Nephron progenitor cell (in vitro differentiated cells): Measurements from ENCODE around the gene C1QTNF4.

Experiments
- DNase-seq: peaks from one replicate; pipeline ENCODE4 v3.0.0; 2021
- H3K27ac Mint-ChIP-seq: 2 replicates; pipeline ENCODE4 v1.8.0; 2021; ENCODE audit warnings: mild to moderate bottlenecking, moderate library complexity, mixed read lengths
- H3K27me3 Mint-ChIP-seq: 2 replicates; pipeline ENCODE4 v1.8.0; 2021; ENCODE audit warnings: mild to moderate bottlenecking, low read depth, mixed read lengths; ENCODE audit not compliant: poor library complexity
- H3K36me3 Mint-ChIP-seq: 2 replicates; pipeline ENCODE4 v1.8.0; 2021; ENCODE audit warnings: low read depth, mixed read lengths
- H3K4me1 Mint-ChIP-seq: 2 replicates; pipeline ENCODE4 v1.8.0; 2021; ENCODE audit warnings: mixed read lengths
- H3K4me3 Mint-ChIP-seq: 2 replicates; pipeline ENCODE4 v1.8.0; 2021; ENCODE audit warnings: mild to moderate bottlenecking, moderate library complexity, mixed read lengths
- H3K9me3 Mint-ChIP-seq: 2 replicates; pipeline ENCODE4 v1.8.0; 2021; ENCODE audit warnings: mild to moderate bottlenecking, moderate library complexity, mixed read lengths
- CTCF ChIP-seq: fragments of 200-600 bp; sonication (generic); IDR thresholded peaks from 2 replicates; pipeline ENCODE4 v1.5.0; 2021; ENCODE audit warnings: antibody characterized with exemption

C1QTNF4 gene

GRCh38 chr11:47573321-47573720, 20.9 kb downstream of the C1QTNF4 start:
- Mint-ChIP-seq H3K27me3 (no peaks in the 10 kb centered on the region), H3K27ac (no peak overlapping the region), H3K4me3 (no peak overlapping the region), H3K9me3 (no peaks in the 10 kb centered on the region), H3K36me3 (peaks cover 60% of the 10 kb centered on the region), H3K4me1 (peaks cover 16% of the 10 kb centered on the region)
- TF ChIP-seq CTCF: no peak
- no peak for DNase-seq

DNA sequence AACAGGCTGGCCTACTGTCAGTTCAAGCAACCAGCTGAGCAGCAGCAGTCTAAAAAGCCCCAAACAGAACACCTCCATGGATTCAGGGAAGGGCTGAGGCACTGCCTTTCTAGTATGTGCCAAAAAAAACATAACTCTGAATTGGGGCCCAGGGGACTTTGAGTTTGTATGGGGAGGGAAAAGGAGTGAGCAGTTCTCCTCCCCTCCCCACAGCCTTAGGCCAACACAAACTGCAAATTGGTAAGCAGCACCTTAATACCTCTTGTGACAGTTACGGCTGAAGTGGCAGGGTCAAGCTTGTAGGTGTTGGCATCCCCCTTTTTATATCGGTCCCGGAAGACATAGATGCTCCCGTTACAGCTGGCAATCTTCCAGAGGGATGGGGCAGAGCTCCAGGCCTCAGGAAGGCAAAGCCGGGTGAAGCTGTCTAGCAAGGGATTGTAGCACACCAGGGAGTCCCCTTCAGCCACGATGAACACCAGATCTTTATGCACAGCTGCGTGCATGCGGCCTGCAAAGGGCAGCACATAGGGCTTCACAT, 21.4 kb downstream of the C1QTNF4 start:
- H3K4me1 Mint-ChIP-seq: peaks cover 10% of the 10 kb centered on the region
- H3K27me3 Mint-ChIP-seq: no peaks in the 10 kb centered on the region
- peak overlapping the region; percentile 73 for H3K27ac Mint-ChIP-seq
- DNase-seq: no peak
- no peak overlapping the region for H3K4me3 Mint-ChIP-seq
- no peaks in the 10 kb centered on the region for H3K9me3 Mint-ChIP-seq
- TF ChIP-seq CTCF: no peak
- peaks cover 60% of the 10 kb centered on the region for H3K36me3 Mint-ChIP-seq

GRCh38 chr11:47571895-47572294, 22.3 kb downstream of the C1QTNF4 start:
- Mint-ChIP-seq H3K4me1 (peaks cover 2% of the 10 kb centered on the region), H3K4me3 (no peak overlapping the region), H3K36me3 (peaks cover 55% of the 10 kb centered on the region), H3K27me3 (no peaks in the 10 kb centered on the region), H3K27ac (no peak overlapping the region), H3K9me3 (no peaks in the 10 kb centered on the region)
- no peak for DNase-seq
- no peak for TF ChIP-seq CTCF

- Mint-ChIP-seq H3K9me3 (no peaks in the 10 kb centered on the region), H3K27me3 (no peaks in the 10 kb centered on the region), H3K4me1 (peaks cover 5% of the 10 kb centered on the region), H3K27ac (peak overlapping the region; percentile 7), H3K4me3 (no peak overlapping the region), H3K36me3 (peaks cover 52% of the 10 kb centered on the region)
- TF ChIP-seq CTCF: no peak
- DNase-seq: no peak
These were observed 22.9 kb downstream of the C1QTNF4 start for GRCh38 chr11:47571357-47571729.

DNA sequence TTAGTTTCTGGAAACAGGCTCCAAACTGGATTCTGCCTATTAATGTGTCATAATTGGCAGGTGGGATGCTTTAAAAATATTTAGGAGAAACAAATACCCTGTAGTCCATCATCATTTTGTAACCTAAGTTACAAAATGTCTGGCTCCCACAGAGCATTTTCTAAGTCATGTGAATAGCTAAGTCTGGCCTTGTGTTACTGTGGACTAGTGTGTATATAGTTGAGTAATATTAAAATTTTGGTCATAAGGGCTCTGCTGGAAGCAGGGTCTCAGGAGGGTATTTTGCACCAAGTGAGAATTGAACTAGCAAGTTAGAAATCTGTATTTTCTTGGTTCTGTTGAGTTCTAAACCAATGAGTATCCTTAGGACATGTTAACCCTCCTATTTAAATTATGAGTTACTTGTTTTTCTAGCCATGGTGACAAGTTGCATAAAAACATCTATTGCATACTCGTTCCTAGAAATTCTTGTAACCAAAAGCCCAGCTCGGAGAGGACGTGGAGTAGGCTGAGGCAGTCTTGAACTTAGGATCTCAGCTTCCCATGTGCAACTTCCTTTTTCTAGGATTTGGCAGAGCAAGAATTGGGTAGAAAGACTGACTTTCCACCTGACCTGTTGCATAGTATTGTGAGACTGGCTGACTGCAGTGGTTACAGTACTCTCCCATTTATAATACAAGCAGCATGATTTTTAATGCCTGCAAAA, 23.4 kb downstream of the C1QTNF4 start:
- Mint-ChIP-seq H3K4me3 (no peak overlapping the region), H3K36me3 (peaks cover 48% of the 10 kb centered on the region), H3K27ac (no peak overlapping the region), H3K27me3 (no peaks in the 10 kb centered on the region), H3K4me1 (peaks cover 10% of the 10 kb centered on the region), H3K9me3 (no peaks in the 10 kb centered on the region)
- no peak for DNase-seq
- TF ChIP-seq CTCF: no peak

DNA sequence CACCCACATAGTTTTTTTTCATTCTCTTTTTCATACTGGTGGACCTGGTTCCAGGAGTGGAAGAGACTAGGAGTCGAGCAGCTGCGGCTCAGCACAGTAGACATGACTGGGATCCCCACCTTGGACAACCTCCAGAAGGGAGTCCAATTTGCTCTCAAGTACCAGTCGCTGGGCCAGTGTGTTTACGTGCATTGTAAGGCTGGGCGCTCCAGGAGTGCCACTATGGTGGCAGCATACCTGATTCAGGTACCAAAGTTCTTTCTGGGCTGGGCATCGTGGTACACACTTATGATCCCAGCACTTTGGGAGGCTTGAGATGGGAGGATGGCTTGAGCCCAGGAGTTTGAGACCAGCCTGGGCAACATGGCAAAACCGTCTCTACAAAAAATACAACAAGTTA, 24.6 kb downstream of the C1QTNF4 start:
- Mint-ChIP-seq H3K27ac (no peak overlapping the region), H3K27me3 (no peaks in the 10 kb centered on the region)

More for the DNA sequence above, 24.6 kb downstream of the C1QTNF4 start:
- Mint-ChIP-seq H3K9me3 (no peaks in the 10 kb centered on the region), H3K4me1 (peaks cover 14% of the 10 kb centered on the region), H3K4me3 (no peak overlapping the region), H3K36me3 (peaks cover 36% of the 10 kb centered on the region)
- DNase-seq: no peak
- no peak for TF ChIP-seq CTCF
